ENCODE data around the gene SLC6A9. TPM values are rescaled to one million over a fixed set of nuclear protein-coding genes. Genes with fewer than 3 reads are reported as not detected.
A peak's percentile ranks its signal among the peaks of the same experiment; 100 is the strongest.

The SLC6A9 gene
- total RNA-seq, 2 experiments from 2014 or later: 8.2 to 21.8 TPM

DNA sequence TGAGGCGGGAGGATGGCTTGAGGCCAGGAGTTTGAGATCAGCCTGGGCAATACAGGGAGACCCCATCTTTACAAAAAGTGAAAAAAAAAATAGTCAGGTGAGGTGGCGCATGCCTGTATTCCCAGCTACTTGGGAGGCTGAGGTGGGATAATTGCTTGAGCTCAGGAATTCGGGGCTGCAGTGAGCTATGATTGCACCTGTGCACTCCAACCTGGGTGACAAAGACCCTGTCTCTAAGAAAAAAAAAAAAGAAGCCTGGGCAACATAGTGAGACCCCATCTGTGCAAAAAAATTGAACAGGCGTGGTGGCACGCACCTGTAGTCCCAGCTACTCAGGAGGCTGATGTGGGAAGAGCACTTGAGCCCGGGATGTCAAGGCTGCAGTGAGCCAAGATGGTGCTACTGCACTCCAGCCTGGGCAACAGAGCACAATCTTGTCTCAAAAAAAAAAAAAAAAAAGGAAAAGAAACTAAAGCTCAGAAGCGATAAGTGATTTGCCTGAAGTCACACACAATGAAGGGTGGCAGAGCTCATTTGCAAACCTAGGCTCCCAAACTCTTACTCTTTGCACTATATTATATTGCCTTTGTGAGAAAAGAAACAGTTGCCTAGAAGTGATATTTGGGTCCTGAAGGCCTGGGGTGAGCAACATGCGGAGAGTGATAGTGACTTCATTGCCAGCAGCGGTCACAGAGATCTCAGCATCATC, 37.9 kb downstream of the SLC6A9 start:
- Histone ChIP-seq H3K9me3 (ENCODE audit: low read length) (no peaks in the 10 kb centered on the region), H3K4me3 (ENCODE audit: low read depth, low read length, poor library complexity, severe bottlenecking) (no peak overlapping the region), H4K20me1 (ENCODE audit: insufficient read depth, low read length) (no peaks in the 10 kb centered on the region), H3K79me2 (ENCODE audit: insufficient read depth, low read depth, low read length) (no peaks in the 10 kb centered on the region), H2AFZ (ENCODE audit: low read length) (no peak overlapping the region), H3K27ac (ENCODE audit: low read depth, low read length, poor library complexity, severe bottlenecking) (no peak overlapping the region), H3K4me1 (ENCODE audit: insufficient read depth, low read length, poor library complexity, severe bottlenecking) (peaks cover 28% of the 10 kb centered on the region), H3K4me2 (ENCODE audit: low read length) (no peak overlapping the region; the same call in 1 of the 2 replicates), H3K36me3 (ENCODE audit: insufficient read depth, low read length) (no peaks in the 10 kb centered on the region), H3K9me2 (ENCODE audit: insufficient read depth, low read length) (no peaks in the 10 kb centered on the region)
- TF ChIP-seq EZH2phosphoT487 (IDR thresholded peaks at IDR 0.05; ENCODE audit: borderline replicate concordance, low read depth, low read length) (no peak), CTCF (conservative IDR thresholded peaks at IDR 0.05; ENCODE audit: low read length) (no peak)
- no peak for DNase-seq (ENCODE audit: low spot score)
- ChIA-PET CTCF (ENCODE audit: unreplicated experiment) (no interaction called here), POLR2A (interaction anchor here (0.6 to 1.3 kb wide), 3 partner anchors 8 to 38 kb away, joined by 3 to 4 read pairs (median 4); partner anchors contain the start of gene SLC6A9)
- BruUV-seq (replicated peaks): no TSS peak
- intact Hi-C loops (cut with micrococcal nuclease; ENCODE audit: unreplicated experiment): no loop called here

GRCh38 chr1:43992232-43992995, 38.8 kb downstream of the SLC6A9 start:
- TF ChIP-seq EZH2phosphoT487 (IDR thresholded peaks at IDR 0.05; ENCODE audit: borderline replicate concordance, low read depth, low read length): no peak
- TF ChIP-seq CTCF (conservative IDR thresholded peaks at IDR 0.05; ENCODE audit: low read length): no peak
- H2AFZ ChIP-seq (ENCODE audit: low read length): peak overlapping the region; percentile 90; the same call in 1 of the 2 replicates

More at GRCh38 chr1:43992232-43992995, 38.8 kb downstream of the SLC6A9 start:
- Histone ChIP-seq H3K4me3 (ENCODE audit: low read depth, low read length, poor library complexity, severe bottlenecking) (peak overlapping the region; percentile 71), H3K9me3 (ENCODE audit: low read length) (no peaks in the 10 kb centered on the region), H4K20me1 (ENCODE audit: insufficient read depth, low read length) (no peaks in the 10 kb centered on the region), H3K9me2 (ENCODE audit: insufficient read depth, low read length) (no peaks in the 10 kb centered on the region), H3K79me2 (ENCODE audit: insufficient read depth, low read depth, low read length) (no peaks in the 10 kb centered on the region), H3K4me2 (ENCODE audit: low read length) (peak overlapping the region; percentile 83), H3K36me3 (ENCODE audit: insufficient read depth, low read length) (no peaks in the 10 kb centered on the region), H3K27ac (ENCODE audit: low read depth, low read length, poor library complexity, severe bottlenecking) (no peak overlapping the region), H3K4me1 (ENCODE audit: insufficient read depth, low read length, poor library complexity, severe bottlenecking) (peaks cover 28% of the 10 kb centered on the region)
- BruUV-seq (replicated peaks): no TSS peak
- ChIA-PET CTCF (ENCODE audit: unreplicated experiment) (interaction anchor here (1.2 kb wide), 1 partner anchor 17 kb away, joined by 3 read pairs; the partner anchor contains the start of gene ATP6V0B), POLR2A (interaction anchor here (0.6 to 1.3 kb wide), 2 partner anchors 9 to 820 kb away, joined by 3 to 4 read pairs; partner anchors contain the start of genes CFAP57 and EBNA1BP2)
- no peak for DNase-seq (ENCODE audit: low spot score)
- intact Hi-C loops (cut with micrococcal nuclease; ENCODE audit: unreplicated experiment): no loop called here
